ENCODE measurements around the gene NNMT. TPM values are rescaled to one million over a fixed set of nuclear protein-coding genes. Genes with fewer than 3 reads are reported as not detected.

NNMT gene
- polyA plus RNA-seq, 1 donor (not counting 4 experiments of a cell fraction or from before 2014, with no cell fraction given) = 0.13 TPM

- no peak overlapping the region for H3K4me2 ChIP-seq (ENCODE audit: control insufficient read depth, extremely low read depth, insufficient read depth, low read depth, low read length)
- no peak overlapping the region for H3K9ac ChIP-seq (ENCODE audit: control insufficient read depth, extremely low read depth, insufficient read depth, low read length)
- no peak overlapping the region for H2AFZ ChIP-seq (ENCODE audit: control insufficient read depth, low read length)
- no peaks in the 10 kb centered on the region for H4K20me1 ChIP-seq (ENCODE audit: control insufficient read depth, extremely low read depth, insufficient read depth, low read length)
- H3K9me3 ChIP-seq (ENCODE audit: control insufficient read depth, low read depth, low read length) = no peaks in the 10 kb centered on the region
- no peak overlapping the region for H3K27ac ChIP-seq (ENCODE audit: control insufficient read depth, insufficient read depth, low read length)
- no peaks in the 10 kb centered on the region for H3K4me1 ChIP-seq (ENCODE audit: control insufficient read depth, extremely low read depth, insufficient read depth, low read length)
- FAIRE-seq (no peak), DNase-seq (ENCODE audit: low read depth, low spot score) (no peak)
- dilution Hi-C loops (cut with MboI; ENCODE audit: extremely low pct_ligation_motif_present, low sequenced_read_pairs) = no loop called here
- no peaks in the 10 kb centered on the region for H3K27me3 ChIP-seq (ENCODE audit: control insufficient read depth, extremely low read depth, insufficient read depth, low read length)
- H3K36me3 ChIP-seq (ENCODE audit: control insufficient read depth in 2 of 2, extremely low read depth in 1 of 2, insufficient read depth in 2 of 2, low read length in 2 of 2) = no peaks in the 10 kb centered on the region
- H3K79me2 ChIP-seq (ENCODE audit: control insufficient read depth, insufficient read depth, low read length) = no peaks in the 10 kb centered on the region
- H3K9me1 ChIP-seq (ENCODE audit: control insufficient read depth, extremely low read depth, insufficient read depth, low read length) = no peaks in the 10 kb centered on the region
- no peak overlapping the region for H3K4me3 ChIP-seq (ENCODE audit: control insufficient read depth in 2 of 3, extremely low read depth in 1 of 3, insufficient read depth in 2 of 3, low read depth in 1 of 3, low read length in 3 of 3)
- TF ChIP-seq EZH2 (IDR thresholded peaks at IDR 0.05; ENCODE audit: low read length) (no peak), CTCF (optimal IDR thresholded peaks at IDR 0.05 in 1 of 3, IDR thresholded peaks at IDR 0.05 in 1 of 3, conservative IDR thresholded peaks at IDR 0.05 in 1 of 3; ENCODE audit: extremely low read depth in 1 of 3, insufficient read depth in 2 of 3, low read length in 3 of 3) (no peak)
Measured at GRCh38 chr11:114298710-114299109, 2.5 kb downstream of the NNMT start.

GRCh38 chr11:114301088-114301487, 4.9 kb downstream of the NNMT start:
- Histone ChIP-seq H4K20me1 (ENCODE audit: control insufficient read depth, extremely low read depth, insufficient read depth, low read length) (no peaks in the 10 kb centered on the region), H3K27me3 (ENCODE audit: control insufficient read depth, extremely low read depth, insufficient read depth, low read length) (no peaks in the 10 kb centered on the region), H3K9me1 (ENCODE audit: control insufficient read depth, extremely low read depth, insufficient read depth, low read length) (no peaks in the 10 kb centered on the region), H2AFZ (ENCODE audit: control insufficient read depth, low read length) (no peak overlapping the region), H3K27ac (ENCODE audit: control insufficient read depth, insufficient read depth, low read length) (no peak overlapping the region), H3K4me1 (ENCODE audit: control insufficient read depth, extremely low read depth, insufficient read depth, low read length) (no peaks in the 10 kb centered on the region), H3K4me3 (ENCODE audit: control insufficient read depth in 2 of 3, extremely low read depth in 1 of 3, insufficient read depth in 2 of 3, low read depth in 1 of 3, low read length in 3 of 3) (no peak overlapping the region), H3K4me2 (ENCODE audit: control insufficient read depth, extremely low read depth, insufficient read depth, low read depth, low read length) (no peak overlapping the region), H3K9ac (ENCODE audit: control insufficient read depth, extremely low read depth, insufficient read depth, low read length) (no peak overlapping the region), H3K36me3 (ENCODE audit: control insufficient read depth in 2 of 2, extremely low read depth in 1 of 2, insufficient read depth in 2 of 2, low read length in 2 of 2) (no peaks in the 10 kb centered on the region), H3K9me3 (ENCODE audit: control insufficient read depth, low read depth, low read length) (no peaks in the 10 kb centered on the region), H3K79me2 (ENCODE audit: control insufficient read depth, insufficient read depth, low read length) (no peaks in the 10 kb centered on the region)
- dilution Hi-C loops (cut with MboI; ENCODE audit: extremely low pct_ligation_motif_present, low sequenced_read_pairs) = no loop called here
- no peak for TF ChIP-seq EZH2 (IDR thresholded peaks at IDR 0.05; ENCODE audit: low read length)
- TF ChIP-seq CTCF (optimal IDR thresholded peaks at IDR 0.05 in 1 of 3, IDR thresholded peaks at IDR 0.05 in 1 of 3, conservative IDR thresholded peaks at IDR 0.05 in 1 of 3; ENCODE audit: extremely low read depth in 1 of 3, insufficient read depth in 2 of 3, low read length in 3 of 3) = no peak
- FAIRE-seq (no peak), DNase-seq (ENCODE audit: low read depth, low spot score) (no peak)

Measured in keratinocyte (primary cell).